Kidney capillary endothelial cell (primary cell): ENCODE results near the gene LUZP4.
"Not testable (repeated sequence)": the region's sequence is repeated elsewhere in the genome, so short reads cannot be mapped to it uniquely, and the experiment has no call there.

Experiments used
- DNase-seq: peaks from one replicate; pipeline ENCODE4 v3.0.0-alpha.2; 2018; ENCODE audit warnings: low spot score

Gene LUZP4, protein sequence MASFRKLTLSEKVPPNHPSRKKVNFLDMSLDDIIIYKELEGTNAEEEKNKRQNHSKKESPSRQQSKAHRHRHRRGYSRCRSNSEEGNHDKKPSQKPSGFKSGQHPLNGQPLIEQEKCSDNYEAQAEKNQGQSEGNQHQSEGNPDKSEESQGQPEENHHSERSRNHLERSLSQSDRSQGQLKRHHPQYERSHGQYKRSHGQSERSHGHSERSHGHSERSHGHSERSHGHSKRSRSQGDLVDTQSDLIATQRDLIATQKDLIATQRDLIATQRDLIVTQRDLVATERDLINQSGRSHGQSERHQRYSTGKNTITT

DNA sequence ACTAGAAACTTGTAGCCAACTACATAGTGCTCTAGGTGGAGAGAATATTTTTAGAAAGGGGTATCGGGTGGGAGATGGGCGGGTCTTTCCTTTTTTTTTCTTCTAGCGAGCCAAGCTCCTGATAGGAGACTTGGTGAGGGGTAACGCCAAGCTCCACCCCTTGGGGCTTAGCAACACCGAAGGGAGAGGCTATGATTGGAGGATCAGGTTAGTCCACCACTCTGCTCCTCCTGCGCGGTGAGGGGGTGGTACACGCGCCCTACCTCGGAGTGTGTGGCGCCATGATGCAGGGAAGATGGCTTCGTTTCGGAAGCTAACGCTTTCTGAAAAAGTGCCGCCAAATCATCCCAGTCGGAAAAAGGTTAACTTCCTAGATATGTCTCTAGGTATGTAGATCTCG is at the start of gene LUZP4:
LUZP4 (plus strand) TSS at position 251 of the 400 bp plus-strand sequence; CDS start at position 296, 45 bp downstream.
- DNase-seq = no peak

DNA sequence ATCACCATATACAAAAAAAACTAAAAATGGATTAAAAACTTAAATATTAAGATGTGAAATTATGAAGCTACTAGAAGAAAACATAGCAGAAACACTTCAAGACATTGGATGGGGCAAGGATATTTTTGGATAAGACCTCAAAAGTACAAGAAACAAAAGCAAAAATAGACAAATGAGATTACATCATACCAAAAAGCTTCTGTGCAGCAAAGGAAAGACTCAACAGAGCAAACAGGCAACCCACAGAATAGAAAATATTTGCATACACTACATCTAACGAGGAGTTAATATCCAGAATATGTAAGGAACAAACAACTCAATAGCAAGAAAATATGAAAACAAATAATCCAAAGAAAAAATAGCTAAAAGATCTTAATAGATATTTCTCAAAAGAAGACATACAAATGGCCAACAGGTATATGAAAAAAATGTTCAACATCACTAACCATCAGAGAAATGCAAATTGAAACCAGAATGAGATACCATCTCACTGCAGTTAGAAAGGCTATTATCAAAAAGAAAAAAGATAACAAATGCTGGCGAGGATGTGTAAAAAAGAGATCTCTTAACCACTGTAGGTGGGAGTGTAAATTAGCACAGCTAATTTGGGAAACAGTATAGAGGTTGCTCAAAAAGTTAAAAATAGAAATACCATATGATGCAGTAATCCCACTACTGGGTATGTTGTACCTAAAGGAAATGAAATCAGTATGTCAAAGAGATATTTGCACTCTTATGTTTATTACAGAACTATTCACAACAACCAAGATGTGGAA is 37.9 kb upstream of the LUZP4 start:
- no peak for DNase-seq

DNA sequence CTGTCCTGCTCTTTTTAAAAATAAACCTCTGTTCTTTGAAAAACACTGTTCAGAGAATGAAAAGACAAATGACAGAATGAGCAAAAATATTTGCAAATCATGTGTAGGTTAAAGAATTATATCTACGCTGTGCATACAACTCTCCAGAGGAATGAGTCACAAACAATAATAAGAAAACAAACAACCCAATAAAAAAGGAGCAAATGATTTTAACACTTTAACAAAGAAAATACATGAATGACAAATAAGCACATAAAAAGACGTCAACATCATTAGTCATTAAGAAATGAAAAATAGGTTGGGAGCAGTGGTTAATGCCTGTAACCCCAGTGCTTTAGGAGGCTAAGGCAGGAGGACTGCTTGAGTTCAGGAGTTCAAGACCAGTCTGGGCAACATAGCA is 34.5 kb upstream of the LUZP4 start:
- no peak for DNase-seq

DNA sequence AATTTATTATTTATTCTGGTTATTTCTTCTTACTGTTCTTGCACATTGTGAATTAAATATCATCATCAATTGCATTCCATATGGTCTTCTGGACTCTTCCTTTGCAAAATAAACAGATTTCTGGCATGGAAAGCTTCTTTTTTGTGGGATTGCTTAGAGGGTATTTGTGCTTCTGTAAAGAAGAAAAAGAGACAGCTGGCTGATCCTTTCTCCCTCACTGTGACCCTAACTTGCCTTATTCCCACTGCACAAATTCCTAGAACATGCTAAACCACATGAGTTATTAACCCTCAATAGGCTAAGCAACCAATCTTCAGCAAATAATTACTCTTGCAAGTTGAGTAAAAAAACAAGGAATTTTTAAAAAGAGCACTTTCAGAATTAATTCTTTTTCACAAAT is 31.8 kb upstream of the LUZP4 start:
- no peak for DNase-seq

DNA sequence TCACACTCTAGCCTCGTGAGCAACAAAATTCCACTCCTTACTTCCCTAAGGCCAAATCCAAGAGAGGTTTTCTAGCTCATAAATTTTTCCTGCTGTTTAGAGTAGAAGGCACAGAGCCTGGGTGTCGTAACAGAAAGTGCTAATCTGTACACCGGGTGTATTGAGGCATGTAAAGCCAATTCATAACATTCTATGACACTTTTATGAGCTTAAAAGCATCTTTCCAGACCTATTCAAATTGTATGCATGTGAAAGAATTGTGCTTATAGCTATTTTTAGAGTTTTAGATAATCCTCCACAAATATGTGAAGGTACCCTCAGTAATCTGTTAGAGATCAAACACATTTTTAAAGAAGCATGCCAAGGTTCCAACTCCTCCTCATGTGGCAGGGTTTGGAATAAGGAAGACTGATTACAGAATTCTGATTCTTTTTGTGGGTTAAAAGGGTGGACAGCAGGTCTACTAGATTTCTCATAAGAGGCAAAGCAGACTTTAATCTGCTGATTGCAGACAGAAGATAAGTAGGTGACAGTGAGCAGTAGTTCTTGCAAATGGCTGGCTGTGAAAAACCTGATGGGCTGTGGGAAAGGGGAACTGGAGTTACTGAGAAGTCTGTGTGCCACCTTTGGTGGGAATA is 30.2 kb upstream of the LUZP4 start:
- DNase-seq = no peak

DNA sequence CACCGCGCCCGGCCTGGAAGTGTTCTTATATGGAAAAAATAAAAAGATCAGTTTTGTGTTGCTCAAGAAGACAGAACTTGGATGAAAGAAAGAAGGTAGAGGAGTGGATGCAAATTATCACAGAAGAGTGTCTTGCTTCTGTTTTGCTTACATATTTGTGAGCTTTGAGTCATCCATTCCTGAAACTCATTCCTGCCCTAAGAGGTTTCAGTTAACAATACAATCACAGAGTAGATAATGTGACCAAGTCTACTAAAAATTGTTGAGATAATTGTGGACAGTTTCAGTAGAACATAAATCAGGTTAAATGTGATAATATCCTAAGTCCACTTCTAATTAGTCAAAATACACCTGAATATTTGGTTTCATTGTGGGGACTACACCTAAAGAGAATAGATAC is 29.2 kb upstream of the LUZP4 start:
- DNase-seq = no peak

DNA sequence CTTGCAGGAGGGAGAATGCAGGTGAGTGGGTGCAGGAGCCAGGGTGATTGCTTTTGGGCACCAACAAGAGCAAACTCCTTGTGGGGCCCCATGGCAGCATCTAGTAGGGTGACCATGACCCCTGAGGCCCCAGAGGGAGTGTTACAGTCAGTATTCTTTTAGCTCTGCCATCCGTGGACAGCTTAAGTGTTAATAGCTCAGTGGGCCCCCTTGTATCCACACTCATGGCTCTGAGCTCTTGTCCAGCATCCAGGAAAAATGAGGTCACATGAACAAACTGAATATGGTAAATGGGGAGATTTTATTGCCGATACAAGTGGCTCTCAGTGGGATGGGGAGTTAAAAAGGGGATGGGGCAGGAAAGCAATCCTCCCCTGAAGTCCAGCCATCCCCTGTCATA is 28.4 kb upstream of the LUZP4 start:
- DNase-seq = no peak

DNA sequence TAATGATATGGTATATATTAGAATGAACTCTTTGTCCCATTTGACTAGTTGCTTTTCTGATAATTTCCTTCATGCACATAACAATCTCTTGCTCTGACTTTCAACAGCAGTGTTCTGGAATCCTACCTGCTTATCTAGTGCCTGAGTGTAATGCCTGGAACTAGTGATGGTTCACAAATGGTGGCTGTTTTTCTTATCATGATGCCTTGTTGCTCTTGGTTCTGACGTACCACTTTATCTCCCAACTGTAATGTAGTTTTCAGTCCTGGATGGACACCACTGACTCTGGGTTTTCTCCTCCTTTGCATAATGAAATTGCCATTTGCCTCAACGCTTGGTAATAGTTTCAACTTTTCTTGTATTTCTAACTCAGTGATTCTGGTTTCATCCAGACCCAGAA is 25.5 kb upstream of the LUZP4 start:
- no peak for DNase-seq

DNA sequence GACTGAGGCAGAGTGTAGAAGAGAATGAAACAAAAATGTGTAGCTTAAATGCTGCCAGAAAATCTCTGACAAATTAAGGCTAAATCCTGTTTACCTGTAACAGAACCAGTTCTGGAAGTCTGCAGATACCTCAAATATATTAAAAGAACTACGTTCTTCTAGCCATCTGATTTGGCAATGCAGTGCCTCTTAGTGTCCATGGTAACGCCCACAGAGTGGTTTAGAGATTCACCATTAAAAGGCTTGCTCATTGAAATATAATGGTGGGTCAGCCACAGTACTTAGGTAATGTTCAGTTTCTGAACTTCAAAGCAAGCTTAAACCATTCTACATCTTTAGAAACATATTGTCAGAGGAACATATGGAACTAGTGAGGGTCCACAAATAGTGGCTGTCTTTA is 23.2 kb upstream of the LUZP4 start:
- DNase-seq = no peak

DNA sequence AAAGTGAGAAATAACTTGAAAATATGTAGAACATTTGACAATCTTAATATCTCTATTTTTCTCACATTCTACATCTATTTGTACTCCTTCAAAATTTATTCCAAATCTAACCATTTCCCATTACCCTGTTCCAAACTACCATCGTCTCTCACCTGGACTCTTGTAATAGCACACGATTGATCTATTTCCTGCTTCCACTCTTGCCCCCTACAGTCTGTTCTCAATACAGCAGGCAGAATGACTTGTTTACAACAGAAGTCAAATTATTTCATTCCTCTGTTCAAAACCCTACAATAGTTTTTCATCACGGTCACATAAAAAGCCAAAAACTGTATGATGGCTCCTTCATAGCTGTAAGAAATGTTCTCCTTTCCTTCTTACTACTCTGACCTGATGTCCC is 21.1 kb upstream of the LUZP4 start:
- DNase-seq = no peak

DNA sequence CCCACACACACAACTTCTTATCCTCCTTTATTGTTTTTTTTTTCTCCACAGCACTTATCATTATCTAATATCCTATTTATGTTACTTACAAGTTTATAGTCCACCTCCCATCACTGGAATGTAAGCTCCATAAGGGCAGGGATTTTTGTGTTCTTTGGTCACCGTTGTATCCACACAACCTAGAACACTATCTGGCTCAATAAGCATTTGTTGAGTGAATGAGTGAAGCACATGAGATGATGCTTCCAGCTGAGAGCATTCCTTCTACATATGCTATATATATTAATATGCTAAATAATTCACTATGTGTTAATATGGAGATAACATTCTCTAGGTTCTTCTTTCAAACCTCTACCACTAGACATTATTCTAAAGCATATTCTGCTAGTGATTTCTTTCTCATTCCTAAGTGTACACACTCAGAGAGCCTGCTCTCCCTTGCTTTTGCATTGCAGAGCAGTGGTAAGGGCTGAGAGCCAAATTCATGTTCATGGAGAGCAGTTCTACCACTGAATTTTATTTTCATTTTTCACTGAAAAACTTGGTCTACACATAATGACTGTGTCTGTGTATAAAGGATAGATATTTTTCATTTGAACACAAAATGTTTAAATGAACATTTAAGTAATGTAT is 20.3 kb upstream of the LUZP4 start:
- no peak for DNase-seq

DNA sequence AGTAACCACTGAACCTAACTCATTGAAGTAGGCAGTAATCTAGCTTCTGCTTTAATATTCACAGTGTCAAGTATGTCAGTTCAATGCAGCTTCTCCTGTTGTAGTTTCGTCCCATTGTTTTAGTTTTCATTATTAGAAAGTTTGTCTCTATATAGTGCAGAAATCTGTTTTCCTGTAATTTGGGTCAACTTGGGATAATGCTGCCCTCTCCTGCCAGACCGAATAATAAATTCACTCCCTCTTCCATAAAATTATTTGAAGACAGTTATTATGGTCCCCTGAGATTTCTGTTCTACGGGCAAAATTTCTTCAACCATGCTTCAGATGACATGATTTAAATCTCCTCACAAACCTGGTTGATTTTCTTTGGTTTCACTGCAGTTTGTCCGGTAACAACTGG is 4.6 kb upstream of the LUZP4 start:
- DNase-seq = no peak

DNA sequence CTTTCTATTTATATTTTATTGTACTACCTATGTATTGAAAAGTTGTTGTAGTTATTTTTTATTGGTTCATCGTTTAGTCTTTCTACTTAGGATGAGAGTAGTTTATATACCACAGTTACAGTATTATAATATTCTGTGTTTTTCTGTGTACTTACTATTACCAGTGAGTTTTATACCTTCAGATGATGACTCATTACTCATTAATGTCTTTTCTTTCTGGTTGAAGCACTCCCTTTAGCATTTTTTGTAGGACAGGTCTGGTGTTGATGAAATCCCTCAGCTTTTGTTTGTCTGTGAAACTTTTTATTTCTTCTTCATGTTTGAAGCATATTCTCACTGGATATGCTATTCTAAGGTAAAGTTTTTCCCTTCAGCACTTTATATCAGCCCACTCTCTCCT is 7.7 kb downstream of the LUZP4 start:
- DNase-seq = no peak

DNA sequence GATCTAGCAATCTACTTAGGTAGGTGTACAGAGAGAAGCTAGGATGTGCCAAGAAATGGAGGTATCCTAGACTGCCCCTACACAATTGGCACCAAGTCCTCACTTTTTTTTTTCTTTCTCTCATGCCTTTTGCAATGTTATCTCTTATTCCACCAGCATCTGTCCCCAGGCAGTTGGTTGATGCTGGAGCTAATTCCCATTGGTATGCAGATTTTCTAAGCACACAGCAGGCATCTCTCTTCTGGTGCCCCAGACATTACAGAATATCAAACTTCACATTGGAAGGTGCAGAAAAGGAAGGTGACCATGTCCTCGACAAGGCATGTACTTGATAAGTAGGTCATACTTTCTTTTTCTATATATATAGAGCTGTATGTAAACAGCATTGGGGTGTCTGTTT is 21.6 kb downstream of the LUZP4 start:
- no peak for DNase-seq

DNA sequence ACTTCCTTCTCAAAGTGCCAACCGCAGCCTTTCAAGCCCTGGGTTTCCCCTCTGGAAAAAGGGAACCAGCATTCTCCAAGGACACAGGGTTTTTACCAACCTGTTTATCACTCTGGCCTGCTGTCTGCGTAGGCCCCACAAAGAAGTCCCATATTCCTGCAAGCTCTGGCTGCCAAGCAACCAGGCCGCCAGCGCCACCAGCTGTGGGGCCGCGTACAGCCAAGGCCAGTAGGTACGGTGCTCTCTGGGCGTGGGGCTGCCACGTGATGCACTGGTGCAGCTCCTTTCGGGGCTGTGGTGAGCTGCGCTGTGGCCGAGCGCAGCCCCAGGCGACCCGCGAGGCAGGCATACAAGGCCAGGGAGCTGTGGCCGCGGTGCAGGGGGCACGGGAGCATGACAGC is 22.1 kb downstream of the LUZP4 start:
- no peak for DNase-seq

DNA sequence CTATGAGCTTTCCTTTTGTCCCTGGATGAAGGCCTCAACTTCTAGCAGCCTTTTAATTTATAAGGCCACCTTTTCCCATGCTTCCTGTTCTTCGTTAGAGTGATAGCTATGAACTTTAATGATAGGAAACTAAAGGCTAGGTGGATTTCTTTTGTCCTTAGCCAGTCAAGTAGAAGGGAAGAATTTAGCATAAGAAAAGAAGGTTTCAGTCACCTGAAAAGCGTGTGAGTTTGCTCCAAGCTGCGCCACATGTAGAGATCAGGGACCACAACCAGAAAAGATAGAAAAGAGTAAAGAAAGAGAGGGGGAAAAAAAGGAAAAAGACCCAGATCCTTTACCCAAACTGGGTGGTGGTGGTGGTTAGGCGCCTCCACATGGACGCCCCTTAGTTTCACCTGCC is 28.6 kb downstream of the LUZP4 start:
- no peak for DNase-seq

DNA sequence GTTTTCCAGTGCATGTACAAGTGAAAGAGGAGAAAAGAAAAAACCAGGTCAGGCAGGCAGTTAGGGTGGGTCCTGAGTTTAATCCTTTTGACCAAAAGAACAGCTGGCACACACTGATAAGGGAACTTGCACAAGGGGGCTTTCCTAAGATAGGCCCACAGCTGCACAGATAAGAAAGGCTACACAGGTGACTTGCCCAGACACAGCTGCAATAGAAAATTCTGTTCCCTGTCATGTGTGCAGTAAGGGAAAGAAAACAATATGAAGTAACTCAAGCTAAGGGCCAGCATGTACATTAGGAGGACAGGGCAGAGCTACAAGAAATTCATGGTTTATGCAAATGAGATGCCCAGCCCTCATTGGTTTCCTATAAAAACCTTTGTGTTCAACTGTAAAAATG is 32.9 kb downstream of the LUZP4 start:
- DNase-seq = no peak

DNA sequence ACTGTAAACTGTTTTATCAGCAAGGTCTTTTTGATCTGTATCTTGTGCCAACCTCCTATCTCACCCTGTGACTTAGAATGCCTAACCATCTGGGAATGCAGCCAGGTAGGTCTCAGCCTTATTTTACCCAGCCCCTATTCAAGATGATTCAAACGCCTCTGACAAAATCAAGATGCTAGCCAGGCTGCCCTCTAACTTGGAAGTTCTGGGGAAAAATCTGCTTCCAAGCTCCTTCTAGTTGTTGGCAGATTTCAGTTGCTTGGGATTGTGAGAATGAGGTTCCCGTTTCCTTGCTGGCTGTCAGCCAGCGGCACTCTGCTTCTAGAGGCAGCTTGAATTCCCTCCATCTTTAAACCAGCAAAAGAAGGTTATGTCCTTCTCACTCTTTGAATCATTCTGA is 34.7 kb downstream of the LUZP4 start:
- DNase-seq = no peak

DNA sequence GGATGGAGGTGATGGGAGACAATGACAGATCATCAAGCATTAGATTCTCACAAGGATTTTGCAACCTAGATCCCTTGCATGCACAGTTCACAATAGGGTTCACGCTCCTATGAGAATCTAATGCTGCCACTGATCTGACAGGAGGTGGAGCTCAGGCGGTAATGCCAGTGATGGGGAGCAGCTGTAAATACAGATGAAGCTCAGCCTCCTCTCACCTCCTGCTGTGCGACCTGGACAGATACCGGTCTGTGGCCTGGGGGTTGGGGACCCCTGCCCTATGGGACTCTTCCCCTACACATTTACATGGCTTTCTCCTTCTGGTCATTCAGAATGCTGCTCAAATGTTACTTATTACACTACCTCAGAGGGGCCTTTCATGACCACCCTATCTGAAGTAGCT is 39.8 kb downstream of the LUZP4 start:
- DNase-seq = not testable (repeated sequence)

DNA sequence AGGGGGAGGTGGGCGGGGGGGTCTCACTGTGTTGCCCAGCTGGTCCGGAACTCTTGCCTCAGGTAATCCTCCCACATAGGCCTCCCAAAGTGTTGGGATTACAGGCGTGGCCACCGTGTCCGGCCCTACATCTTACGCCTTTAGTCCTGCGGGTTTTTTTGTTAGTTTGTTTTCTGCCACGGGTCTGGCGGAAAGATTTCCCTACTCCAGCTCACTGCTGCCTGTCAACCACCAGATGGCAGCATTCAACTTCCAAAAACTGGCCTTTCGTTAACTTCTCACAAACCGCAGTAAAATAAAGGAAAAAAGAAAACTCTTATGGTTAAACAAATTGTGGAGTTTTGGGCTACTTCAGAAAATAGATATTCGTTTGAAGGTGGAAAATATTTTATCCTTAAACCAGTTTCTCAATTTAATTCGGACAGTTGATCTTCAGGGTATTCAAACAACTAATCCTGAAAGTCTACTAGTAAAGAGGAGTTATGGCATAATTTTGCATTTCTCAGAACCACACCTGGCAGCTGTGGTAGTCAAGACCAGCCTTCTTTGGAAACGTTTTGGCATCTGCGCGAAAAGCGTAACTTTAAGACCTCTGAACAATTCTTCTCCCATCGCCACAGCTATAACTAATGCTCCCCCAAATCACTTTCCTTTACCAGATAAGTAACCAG is 41.1 kb downstream of the LUZP4 start:
- peak; percentile 58 for DNase-seq

DNA sequence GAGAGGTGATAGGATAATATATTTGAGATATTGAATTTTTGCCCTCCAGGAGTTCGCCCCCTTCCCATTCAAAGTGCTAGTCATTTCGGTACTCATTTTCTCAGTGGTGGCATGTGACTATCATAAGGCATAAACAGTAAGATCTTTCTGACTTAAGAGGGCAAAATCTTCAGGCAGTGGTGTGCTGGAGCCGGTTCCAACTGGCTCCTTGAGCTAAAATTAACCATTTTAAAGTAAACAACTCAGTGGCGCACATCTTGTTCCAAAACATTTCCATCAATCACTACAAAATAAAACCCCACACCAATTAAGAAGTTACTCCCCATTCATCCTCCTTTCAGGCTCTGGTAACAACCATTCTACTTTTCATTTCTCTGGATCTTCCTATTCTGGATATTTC is 43.3 kb downstream of the LUZP4 start:
- no peak for DNase-seq

DNA sequence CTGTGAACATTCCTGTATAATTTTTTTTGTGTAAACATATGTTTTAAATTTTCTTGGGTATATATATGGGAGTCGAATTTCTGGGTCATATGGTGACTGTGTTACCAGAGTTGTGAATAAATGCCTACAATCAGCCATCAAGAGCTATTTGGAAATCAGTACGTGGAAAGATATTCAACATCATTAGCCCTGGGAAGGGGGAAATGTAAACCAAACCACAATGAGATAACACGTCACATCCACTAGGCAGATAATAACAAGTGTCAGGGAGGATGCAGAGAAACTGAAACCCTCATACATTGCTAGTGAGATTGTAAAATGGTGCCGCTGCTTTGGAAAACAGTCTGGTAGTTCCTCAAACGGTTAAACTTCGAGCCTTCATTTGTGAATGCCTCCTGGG is 43.9 kb downstream of the LUZP4 start:
- DNase-seq = no peak
